GM19468 (cell line): ENCODE data around the gene PSRC1.

Source experiments
- ATAC-seq: cut with Tn5 transposase; IDR thresholded peaks from one replicate; pipeline ENCODE4 v1.9.1; 2021; ENCODE audit warnings: mild to moderate bottlenecking, moderate library complexity, moderate number of reproducible peaks; ENCODE audit not compliant: unreplicated experiment; ENCODE audit errors: extremely low read depth

Gene PSRC1

DNA sequence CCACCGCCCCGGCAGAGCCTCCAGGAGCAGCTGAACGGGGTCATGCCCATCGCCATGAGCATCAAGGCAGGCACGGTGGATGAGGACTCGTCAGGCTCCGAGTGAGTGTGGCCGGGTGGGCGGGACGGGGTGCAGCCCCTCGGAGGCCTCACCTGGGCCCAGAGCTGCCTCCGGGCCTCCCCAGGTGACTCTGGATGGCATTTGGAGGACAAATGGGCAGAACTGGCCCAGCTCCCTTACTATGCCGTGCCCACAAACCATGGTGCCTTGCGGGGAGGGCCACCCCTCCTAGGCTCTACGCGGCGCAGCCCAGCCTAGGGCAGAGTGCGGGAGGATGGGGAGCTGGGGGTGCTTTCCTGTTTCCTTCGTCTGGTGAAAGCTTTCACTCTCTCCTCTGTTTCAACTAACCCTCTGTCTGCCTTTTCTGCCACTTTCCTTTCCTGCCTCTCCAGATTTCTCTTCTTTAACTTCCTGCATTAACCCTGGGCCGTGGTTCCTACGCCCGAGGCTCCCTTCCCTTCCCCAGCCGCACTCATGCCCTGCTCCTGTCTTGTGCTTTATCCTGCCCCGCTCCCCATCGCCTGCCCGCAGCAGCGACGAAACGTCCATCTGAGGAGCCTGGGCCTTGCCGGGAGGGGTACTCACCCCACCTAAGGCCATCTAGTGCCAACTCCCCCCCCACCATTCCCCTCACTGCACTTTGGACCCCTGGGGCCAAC, 9.2 kb downstream of the PSRC1 start:
- ATAC-seq, result no peak

DNA sequence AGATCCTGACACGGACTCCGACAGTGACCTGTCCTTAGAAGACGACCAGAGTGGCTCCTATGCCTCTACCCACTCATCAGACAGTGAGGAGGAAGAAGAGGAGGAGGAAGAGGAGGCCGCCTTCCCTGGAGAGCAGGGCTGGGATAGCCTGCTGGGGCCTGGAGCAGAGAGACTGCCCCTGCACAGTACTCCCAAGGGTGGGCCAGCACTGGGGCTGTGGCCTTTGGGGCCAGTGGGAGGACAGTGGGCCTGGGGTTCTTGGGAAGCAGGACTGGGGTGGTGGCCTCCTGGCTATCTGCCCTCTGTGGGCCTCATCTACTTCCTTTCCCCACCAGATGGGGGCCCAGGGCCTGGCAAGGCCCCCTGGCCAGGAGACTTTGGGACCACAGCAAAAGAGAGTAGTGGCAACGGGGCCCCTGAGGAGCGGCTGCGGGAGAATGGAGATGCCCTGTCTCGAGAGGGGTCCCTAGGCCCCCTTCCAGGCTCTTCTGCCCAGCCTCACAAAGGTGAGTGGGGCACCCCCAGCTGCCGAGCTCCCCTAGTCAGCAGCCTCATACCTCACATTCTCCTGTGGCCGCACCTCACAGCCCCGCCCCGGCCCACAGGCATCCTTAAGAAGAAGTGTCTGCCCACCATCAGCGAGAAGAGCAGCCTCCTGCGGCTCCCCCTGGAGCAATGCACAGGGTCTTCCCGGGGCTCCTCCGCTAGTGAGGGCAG, 10.0 kb downstream of the PSRC1 start:
- ATAC-seq, result no peak

DNA sequence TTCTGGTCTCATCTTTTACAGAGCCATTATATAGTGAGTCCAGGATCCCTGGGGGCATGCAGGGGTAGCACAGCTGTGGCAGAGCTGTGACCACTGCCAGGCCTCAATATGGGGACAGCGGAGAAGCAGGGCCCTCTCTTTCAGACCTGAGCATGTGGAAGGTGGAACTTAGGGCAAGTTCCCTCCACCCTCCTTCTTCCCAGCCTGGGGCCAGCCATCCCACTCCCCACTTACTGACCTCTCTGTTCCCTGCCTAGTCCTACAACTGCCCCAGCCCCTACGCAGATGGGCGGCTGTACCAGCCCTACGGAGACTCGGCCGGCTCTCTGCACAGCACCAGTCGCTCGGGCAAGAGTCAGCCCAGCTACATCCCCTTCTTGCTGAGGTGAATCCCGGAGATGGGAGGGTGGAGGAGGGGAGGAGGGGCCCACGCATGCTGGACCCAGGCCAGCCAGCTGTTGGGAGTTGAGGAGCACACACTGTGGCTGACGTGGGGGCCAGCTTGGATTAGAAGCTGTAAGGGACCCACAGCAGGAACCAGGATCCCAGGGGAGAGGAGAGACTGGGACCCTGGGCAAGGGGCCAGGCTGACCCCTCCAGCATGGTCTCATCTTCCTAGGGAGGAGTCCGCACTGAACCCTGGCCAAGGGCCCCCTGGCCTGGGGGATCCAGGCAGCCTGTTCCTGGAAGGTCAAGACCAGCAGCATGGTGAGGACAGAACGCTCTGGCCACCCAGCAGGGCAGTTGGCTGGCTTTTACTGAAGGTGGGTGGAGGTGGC, 10.7 kb downstream of the PSRC1 start:
- ATAC-seq, result no peak

DNA sequence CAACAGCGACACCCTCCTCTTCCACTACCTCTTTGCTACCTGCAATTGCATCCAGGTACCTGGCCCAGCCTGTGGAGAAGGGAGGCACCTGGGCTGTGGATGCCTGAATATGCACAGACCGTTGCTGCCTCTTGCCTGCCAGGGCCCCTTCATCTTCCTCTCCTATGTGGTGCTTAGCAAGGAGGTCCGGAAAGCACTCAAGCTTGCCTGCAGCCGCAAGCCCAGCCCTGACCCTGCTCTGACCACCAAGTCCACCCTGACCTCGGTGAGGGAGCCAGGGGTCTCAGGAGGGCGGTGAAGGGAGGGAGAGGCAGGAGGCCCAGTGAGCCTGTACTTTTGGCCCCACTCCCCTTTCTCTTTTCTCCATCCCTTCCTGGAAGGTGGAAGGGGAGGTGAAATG, 11.5 kb downstream of the PSRC1 start:
- ATAC-seq, result no peak

DNA sequence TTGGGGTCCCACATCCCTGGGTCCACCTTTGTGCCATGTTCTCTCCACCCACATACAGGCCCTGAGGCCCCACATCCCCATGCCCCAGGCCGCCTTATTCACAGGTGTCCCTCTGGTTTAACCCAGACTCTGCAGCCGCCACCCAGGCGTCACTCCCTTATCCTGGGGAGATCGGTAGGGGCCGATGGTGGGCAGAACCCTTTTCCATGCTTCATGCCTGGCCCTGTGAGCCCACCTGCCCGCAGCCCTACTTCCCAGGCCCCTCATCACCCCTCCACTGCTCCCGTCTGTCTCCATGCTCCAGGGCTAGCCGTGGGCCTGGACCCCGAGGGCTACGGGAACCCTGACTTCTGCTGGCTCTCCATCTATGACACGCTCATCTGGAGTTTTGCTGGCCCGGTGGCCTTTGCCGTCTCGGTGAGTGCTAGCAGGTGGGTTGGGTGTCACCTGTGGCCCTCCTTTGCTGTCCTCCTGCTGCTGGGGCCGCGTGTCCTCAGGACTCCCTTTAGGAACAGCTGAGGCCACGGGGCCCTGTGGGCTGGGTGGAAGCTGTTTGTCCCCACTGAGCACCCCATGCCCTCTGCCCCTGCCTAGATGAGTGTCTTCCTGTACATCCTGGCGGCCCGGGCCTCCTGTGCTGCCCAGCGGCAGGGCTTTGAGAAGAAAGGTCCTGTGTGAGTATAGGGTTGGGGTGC, 12.2 kb downstream of the PSRC1 start:
- ATAC-seq, result no peak

DNA sequence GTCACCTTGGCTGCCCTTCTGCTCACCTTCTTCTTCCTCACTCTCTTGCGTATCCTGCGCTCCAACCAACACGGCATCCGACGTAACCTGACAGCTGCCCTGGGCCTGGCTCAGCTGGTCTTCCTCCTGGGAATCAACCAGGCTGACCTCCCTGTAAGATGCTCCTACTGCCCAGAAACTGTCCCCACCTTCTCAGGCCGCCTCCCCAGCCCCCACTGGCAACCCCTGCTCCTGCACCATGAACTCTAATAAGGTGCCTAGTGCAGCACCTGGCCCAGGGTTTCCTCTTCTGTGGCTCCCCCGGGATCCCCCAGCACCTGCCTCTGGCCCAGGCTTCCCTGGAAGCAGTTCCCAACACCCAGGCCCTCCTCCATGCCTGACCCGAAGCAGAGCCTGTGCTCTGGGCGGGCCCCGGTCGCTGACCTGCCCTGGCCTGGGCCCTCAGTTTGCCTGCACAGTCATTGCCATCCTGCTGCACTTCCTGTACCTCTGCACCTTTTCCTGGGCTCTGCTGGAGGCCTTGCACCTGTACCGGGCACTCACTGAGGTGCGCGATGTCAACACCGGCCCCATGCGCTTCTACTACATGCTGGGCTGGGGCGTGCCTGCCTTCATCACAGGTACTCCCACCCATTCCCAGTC, 12.8 kb downstream of the PSRC1 start:
- ATAC-seq, result no peak

DNA sequence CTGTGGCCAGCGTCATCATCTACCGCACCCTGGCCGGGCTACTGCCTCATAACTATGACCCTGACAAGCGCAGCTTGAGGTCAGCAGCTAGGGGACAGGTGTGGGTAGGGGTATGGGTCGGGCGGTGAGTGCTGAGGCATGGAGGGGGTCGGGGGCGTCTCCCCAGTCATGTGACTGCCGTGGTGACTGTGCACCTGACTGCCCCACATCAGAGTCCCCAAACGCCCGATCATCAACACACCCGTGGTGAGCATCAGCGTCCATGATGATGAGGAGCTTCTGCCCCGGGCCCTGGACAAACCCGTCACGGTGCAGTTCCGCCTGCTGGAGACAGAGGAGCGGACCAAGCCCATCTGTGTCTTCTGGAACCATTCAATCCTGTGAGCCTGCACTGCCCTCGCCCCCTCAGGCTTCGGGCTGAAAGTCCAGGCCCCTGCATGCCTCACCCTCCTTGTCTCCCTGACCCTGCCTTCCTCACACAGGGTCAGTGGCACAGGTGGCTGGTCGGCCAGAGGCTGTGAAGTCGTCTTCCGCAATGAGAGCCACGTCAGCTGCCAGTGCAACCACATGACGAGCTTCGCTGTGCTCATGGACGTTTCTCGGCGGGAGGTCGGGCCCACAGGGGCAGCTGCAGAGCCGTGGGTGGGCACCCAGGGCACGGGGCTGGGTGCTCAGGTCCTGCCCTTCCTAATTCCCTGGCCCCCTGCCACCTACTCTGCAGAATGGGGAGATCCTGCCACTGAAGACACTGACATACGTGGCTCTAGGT, 13.5 kb downstream of the PSRC1 start:
- ATAC-seq, result no peak

DNA sequence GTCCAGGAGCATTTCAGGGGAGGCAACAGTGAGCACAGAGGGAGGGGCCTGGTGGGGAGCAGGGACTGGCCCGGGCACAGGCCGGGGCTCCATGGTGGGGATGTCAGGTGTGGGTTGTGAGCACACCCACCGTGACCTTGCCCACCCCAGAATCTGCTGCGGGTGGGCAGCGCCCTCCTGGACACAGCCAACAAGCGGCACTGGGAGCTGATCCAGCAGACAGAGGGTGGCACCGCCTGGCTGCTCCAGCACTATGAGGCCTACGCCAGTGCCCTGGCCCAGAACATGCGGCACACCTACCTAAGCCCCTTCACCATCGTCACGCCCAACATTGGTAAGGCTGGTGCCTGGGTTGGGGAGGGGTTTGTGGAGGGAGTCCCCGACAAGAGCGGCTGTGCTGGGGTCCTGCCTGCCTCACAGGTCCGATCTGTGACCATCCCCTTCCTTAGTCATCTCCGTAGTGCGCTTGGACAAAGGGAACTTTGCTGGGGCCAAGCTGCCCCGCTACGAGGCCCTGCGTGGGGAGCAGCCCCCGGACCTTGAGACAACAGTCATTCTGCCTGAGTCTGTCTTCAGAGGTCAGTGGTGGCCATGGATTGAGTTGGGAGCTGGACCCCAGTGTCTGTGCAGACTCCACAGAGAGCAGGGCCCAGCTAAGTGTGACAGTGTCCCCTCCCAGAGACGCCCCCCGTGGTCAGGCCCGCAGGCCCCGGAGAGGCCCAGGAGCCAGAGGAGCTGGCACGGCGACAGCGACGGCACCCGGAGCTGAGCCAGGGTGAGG, 14.3 kb downstream of the PSRC1 start:
- ATAC-seq, result no peak

DNA sequence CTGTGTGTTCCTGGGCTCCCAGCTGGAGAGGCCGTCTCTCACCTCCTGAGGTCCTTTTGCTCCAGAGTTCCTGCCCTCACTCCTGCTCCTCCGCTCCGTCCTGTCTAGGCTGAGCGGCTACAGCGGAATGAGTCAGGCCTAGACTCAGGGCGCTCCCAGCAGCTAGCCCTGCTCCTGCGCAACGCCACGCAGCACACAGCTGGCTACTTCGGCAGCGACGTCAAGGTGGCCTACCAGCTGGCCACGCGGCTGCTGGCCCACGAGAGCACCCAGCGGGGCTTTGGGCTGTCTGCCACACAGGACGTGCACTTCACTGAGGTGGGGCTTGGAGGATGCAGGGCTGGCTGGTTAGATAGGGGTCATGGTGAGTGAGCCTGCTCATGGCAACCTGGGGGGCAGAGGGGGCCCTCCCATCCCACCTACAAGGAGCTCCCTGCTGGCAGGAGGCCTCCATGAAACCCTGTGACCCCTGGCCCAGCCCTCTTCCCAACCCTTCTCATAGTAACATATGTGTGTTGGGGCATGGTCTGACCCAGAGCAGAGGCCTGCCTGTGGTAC, 15.1 kb downstream of the PSRC1 start:
- no peak for ATAC-seq

DNA sequence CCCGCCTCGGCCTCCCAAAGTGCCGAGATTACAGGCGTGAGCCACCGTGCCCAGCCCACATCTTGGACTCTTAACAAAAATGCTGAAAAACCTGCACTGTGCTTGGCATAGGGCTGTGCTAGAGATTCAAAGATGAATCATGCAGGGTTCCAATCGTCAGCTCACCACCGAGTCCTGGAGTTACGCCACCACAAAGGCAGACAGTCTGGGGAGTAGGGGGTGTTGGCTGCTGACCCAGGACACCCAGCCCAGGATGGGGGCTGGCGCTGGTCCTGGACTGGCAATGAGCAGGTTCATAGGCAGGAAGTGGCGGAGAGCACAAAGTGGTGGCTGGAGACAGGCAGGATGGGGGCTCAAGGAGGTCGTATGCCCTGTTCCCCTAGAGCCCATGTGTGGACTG, 16.0 kb downstream of the PSRC1 start:
- ATAC-seq, result no peak

DNA sequence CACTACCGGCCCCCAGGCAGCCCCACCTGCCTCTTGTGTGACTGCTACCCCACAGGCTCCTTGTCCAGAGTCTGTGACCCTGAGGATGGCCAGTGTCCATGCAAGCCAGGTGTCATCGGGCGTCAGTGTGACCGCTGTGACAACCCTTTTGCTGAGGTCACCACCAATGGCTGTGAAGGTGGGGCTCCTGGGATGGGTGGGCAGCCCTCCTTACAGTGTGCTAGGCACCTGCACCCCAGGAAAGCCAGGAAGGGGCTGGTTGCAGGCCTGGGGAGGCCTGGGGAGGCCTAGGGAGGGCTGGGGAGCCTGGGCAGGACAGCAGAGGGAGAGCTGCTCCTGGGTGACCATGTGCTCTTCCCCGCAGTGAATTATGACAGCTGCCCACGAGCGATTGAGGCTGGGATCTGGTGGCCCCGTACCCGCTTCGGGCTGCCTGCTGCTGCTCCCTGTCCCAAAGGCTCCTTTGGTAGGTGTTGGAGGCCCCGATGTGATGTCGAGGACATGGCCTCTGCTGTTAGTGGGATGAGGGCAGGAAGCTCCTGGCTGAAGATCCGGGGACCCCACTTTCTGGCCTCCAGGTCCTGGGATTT, 17.1 kb downstream of the PSRC1 start:
- ATAC-seq, result no peak

DNA sequence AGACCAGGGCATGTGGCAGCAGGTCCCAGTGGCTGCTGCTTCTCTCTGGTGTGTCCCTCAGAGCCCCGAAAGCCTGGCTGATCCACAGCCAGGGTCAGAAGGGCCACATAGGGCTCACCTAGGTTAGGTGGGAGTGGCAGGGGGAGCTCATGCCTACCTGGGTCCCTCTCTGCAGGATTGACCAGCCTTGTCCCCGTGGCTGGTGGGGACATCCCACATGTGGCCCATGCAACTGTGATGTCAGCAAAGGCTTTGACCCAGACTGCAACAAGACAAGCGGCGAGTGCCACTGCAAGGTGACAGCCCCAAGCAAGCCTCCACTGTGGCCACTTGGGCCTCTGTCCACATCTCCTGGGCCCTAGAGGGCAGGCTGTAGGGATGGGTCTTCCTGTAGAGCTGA, 17.9 kb downstream of the PSRC1 start:
- no peak for ATAC-seq

DNA sequence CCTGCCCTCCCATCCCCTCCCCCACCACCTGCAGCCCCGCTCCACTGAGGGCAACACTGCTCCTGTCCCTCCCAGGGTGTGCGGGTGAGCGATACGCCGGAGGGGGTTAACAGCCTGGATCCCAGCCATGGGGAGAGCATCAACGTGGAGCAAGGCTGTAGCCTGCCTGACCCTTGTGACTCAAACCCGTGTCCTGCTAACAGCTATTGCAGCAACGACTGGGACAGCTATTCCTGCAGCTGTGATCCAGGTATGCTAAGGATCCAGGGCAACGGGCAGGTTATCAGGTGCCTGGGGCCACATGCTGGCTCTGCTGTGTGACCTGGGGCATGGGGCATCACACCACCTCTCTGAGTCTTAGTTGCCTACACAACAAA, 18.6 kb downstream of the PSRC1 start:
- ATAC-seq, result no peak

DNA sequence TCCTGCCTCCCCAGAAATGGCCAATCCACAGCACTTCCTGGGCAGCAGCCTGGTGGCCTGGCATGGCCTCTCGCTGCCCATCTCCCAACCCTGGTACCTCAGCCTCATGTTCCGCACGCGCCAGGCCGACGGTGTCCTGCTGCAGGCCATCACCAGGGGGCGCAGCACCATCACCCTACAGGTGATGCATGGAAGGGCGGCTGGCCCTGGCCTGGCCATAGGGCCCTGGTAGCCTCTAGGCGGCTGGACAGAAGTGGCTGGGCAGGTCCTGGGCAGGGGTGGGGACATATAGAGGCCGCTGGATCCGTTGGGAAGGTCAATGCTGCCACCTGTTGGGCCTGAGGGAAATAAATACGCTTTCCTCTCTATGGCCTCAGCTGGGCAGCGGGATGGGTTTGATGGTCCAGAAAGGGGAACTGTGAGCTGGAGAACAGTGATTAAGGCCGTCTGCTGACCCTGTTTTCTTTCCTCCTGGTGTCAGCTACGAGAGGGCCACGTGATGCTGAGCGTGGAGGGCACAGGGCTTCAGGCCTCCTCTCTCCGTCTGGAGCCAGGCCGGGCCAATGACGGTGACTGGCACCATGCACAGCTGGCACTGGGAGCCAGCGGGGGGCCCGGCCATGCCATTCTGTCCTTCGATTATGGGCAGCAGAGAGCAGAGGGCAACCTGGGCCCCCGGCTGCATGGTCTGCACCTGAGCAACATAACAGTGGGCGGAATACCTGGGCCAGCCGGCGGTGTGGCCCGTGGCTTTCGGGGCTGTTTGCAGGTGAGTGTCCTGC, 19.2 kb downstream of the PSRC1 start:
- ATAC-seq, result no peak

DNA sequence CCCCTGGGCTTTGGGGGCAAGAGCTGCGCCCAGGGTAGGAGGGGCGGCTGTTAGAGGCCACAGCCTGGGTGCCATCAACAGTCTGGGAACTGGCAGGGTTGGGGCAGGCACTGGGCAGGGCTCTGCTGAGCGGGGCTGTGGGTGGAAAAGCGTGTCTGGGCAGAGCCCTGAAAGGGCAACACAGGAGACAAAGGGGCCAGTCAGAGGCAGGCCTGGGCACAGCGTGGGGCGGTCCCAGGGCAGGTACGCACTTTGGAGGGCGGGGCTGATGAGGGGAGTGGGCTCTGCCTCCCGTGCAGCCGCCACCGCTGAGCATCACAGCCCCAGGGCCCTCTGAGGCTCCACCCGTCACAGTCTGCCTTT, 19.7 kb downstream of the PSRC1 start:
- ATAC-seq, result no peak

DNA sequence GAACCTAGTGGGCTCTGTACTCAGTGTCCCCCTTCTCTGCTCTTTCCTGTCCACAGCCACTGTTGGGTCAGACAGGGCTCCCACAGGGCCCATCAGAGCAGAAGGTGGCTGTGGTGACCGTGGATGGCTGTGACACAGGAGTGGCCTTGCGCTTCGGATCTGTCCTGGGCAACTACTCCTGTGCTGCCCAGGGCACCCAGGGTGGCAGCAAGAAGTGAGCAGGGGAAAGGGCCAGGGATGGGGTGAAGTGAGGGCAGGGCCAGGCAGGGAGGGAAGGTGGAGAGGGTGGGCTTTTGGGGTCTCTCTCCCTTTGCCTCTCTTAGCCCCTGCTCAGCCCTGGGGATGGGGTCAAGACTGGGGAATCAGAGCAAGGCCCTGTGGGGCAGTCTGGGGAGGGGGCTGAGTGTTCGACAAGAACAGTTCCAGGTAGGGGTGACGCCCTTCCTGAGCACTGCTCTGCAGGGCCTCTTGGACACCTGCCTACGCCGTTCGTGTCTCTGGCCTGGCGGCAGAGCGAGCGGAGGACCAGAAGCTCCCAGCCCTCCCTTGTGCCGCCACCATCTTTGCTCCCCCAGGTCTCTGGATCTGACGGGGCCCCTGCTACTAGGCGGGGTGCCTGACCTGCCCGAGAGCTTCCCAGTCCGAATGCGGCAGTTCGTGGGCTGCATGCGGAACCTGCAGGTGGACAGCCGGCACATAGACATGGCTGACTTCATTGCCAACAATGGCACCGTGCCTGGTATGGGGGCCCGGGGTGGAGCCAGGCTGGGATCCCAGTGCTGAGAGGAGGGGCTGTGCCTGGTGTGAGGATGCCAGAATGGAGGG, 20.5 kb downstream of the PSRC1 start:
- no peak for ATAC-seq

DNA sequence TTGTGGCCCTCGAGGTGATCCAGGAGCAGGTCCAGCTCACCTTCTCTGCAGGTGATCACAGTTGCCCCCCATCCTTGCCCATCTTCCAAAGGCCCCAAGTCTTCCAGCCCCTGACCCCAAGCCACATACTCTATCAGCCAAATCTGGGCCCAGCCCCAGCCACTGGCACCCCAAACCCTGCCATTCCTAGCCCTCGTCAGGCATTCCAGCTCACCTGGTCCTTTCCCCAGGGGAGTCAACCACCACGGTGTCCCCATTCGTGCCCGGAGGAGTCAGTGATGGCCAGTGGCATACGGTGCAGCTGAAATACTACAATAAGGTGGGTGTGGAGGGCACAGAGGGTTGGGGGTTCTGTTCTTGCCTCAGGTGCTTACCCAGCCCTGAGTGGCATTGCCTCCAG, 21.4 kb downstream of the PSRC1 start:
- no peak for ATAC-seq
